ENCODE data around the gene CHMP2A. TPM values are rescaled to one million over a fixed set of nuclear protein-coding genes. Genes with fewer than 3 reads are reported as not detected.
"Not testable (repeated sequence)": the region's sequence is repeated elsewhere in the genome, so short reads cannot be mapped to it uniquely, and the experiment has no call there.

The CHMP2A gene
- total RNA-seq, 1 experiment from 2014 or later = 268 TPM

DNA sequence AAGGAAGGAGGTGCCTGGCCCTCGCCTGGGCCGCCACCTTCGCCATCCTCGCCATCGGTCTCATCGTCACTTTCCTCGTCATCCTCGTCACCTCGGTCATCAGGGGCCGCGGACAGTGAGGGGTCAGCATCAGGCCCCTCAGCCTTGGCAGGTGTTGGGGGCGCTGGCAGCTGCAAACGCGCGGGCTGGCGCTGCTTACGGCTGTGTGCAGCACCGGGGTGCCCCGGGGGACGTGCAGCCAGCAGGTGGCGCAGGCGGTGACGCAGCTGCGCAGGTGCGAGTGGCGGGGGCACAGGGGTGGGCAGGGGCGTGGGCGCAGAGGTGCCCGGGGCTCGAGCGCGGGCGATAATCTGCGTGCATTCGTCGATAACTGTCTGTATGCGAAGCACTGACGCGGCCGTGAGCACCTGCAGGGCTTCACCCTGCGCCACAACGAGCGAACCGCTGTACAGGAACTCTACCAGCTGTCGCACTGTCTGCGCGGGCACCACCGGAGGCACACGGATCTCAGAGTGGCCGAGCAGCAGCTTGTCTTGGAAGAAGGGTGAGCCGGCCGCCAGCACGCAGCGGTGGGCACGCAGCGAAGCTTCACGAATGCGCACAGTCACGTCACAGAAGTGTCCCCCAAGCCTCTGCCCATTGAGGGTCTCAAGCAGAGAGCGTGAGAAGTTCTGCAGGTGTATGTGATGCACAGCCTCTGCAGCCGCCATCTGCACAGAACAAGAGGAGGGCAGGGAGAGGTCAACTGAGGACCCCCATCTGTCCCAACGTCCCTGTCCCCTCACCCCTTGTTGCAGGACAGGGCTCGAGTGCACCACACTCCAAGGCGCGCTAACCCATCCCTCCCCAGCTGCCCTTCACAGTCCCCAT is 37.7 kb downstream of the CHMP2A start:
- no peak for DNase-seq (ENCODE audit: low read depth)
- in situ Hi-C loops (cut with HindIII; ENCODE audit: low pct_unique_long_range_greater_than_20kb, low sequenced_read_pairs) = no loop called here

- in situ Hi-C loops (cut with HindIII; ENCODE audit: low pct_unique_long_range_greater_than_20kb, low sequenced_read_pairs) = no loop called here
Measured at GRCh38 chr19:58516246-58516836, 38.6 kb downstream of the CHMP2A start.

GRCh38 chr19:58515259-58515658 is 39.6 kb downstream of the CHMP2A start:
- in situ Hi-C loops (cut with HindIII; ENCODE audit: low pct_unique_long_range_greater_than_20kb, low sequenced_read_pairs) = no loop called here
- DNase-seq (ENCODE audit: low read depth) = no peak

More at GRCh38 chr19:58516246-58516836, 38.6 kb downstream of the CHMP2A start:
- DNase-seq (ENCODE audit: low read depth) = no peak

DNA sequence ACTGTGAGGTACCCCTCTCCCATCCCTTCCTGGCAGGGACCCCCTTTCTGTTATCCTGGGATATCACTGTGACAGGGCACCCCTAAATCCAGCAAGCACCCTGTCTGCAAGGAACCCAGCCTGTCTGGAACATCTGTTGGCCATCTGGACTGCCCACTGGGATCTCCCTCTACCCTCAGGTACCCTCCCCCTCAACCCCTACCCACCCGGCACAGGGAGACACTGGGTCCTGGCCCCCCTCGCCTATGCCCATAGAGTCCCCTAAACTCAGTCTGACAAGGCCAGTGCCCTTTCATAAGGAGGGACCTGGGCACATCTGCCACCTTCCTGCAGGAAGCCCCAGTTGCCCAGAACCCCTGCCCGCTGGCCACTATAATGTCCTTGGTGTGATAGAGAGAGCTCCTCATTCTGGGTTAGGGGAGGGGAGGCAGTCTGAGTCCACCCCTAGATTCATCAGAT is 40.3 kb downstream of the CHMP2A start:
- in situ Hi-C loops (cut with HindIII; ENCODE audit: low pct_unique_long_range_greater_than_20kb, low sequenced_read_pairs) = no loop called here
- no peak for DNase-seq (ENCODE audit: low read depth)

DNA sequence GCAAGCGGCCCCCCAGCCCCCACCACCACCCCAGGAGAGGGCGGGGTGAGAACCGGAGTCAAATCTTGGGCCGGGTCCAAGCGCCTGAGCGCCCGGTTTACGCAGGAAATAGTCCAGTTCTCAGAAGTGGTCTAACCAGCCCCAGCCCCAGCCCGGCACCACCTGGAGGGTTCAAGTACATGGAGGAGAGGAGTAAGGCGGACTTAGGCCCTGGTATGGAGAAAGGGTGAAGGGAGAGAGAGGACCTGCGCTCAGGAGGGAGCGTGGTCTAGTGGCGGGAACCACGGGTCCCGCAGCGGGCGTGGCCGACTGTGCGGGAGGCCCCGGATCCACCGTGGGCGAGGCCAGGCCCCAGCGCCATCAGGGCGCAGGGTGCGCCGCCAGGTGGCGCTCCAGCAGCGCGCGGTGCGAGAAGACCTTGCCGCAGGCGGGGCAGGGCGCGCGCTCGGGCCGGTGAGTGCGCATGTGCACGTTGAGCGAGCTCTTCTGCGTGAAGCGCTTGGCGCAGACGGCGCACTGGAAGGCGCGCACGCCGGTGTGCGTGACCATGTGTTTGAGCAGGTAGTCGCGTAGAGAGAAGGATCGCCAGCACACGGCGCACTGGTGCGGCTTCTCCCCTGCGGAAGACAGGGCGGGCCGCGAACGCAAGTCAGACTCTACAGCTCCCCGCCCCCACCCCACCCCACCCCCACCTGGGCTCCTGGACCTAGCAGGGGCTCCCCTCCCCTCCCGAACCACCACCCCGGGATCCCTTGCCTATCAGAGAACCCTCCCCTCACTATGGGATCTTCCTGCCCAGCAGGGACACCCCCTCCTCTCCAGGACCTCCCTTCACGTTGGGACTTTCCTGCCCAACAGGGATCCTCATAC is 41.0 kb downstream of the CHMP2A start:
- DNase-seq (ENCODE audit: low read depth) = peak; percentile 79
- in situ Hi-C loops (cut with HindIII; ENCODE audit: low pct_unique_long_range_greater_than_20kb, low sequenced_read_pairs) = no loop called here

GRCh38 chr19:58513213-58513693 is 41.7 kb downstream of the CHMP2A start:
- DNase-seq (ENCODE audit: low read depth) = no peak
- in situ Hi-C loops (cut with HindIII; ENCODE audit: low pct_unique_long_range_greater_than_20kb, low sequenced_read_pairs) = no loop called here

GRCh38 chr19:58511353-58512208 is 43.3 kb downstream of the CHMP2A start, which contains the start of gene SLC27A5:
Gene SLC27A5, minus strand, starts transcription at chr19:58511992. Its CDS starts 37 bp downstream, at chr19:58511955.
- in situ Hi-C loops (cut with HindIII; ENCODE audit: low pct_unique_long_range_greater_than_20kb, low sequenced_read_pairs) = no loop called here
- no peak for DNase-seq (ENCODE audit: low read depth)

DNA sequence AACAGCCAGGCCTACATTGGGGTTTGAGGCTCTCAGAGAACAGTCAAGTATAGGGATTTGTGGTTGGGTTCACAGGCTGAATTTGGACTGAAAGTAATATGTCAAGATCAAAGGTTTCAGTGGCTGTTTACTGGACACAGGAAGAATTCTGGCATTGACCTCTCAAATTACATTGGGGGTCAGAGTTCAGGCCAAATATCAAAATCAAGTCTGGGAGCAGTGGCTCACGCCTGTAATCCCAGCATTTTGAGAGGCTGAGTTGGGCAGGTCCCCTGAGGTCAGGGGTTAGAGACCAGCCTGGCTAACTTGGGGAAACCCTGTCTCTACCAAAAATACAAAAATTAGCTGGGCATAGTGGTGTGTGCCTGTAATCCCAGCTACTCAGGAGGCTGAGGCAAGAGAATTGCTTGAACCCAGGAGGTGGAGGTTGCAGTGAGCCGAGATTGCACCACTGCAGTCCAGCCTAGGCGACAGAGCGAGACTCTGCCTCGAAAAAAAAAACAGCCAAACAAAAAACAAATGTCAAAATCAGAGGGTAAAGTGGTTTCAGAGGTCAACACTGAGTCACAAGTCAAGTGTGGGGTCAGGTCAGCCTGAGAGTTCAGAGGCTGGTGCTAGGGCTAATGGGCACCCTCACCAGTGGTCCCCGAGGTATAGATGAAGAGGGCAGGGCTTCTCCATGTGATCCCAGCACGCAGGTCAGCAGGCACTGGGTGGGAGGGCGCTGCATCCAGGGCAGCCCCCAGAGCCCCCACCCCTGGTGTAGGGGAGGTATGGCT is 44.6 kb downstream of the CHMP2A start:
- no peak for DNase-seq (ENCODE audit: low read depth)
- in situ Hi-C loops (cut with HindIII; ENCODE audit: low pct_unique_long_range_greater_than_20kb, low sequenced_read_pairs) = no loop called here

DNA sequence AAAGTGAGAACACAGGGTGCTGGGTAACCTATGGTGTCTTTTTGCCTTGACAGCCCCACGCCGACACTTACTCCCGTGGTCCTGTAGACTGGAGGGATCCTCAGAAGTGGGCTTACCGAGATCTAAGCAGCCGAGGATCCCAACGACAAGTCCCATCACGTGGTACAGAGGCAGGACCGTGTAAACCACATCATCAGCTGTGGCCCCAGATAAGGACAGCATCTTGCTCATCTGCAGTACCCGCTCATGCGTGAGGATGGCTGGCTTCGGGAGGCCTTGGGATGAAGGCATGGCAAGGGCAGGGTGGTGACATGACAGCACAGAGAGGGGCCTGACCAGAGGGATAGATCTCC is 45.2 kb downstream of the CHMP2A start:
- in situ Hi-C loops (cut with HindIII; ENCODE audit: low pct_unique_long_range_greater_than_20kb, low sequenced_read_pairs) = no loop called here
- DNase-seq (ENCODE audit: low read depth) = no peak

DNA sequence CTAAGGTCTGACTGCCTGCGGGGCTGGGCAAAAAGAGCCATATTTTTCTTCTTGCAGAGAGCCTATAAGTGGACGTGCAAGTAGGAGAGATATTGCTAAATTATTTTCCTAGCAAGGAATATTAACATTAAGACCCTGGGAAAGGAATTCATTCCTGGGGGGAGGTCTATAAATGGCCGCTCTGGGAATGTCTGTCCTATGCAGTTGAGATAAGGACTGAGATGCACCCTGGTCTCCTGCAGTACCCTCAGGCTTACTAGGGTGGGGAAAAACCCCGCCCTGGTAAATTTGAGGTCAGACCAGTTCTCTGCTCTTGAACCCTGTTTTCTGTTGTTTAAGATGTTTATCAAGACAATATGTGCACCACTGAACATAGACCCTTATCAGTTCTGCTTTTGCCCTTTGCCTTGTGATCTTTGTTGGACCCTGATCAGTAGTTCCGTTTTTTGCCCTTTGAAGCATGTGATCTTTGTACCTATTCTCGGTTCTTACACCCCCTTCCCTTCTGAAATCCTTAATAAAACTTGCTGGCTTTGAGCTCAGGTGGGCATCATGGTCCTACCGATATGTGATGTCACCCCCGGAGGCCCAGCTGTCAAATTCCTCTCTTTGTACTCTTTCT is 47.2 kb downstream of the CHMP2A start:
- in situ Hi-C loops (cut with HindIII; ENCODE audit: low pct_unique_long_range_greater_than_20kb, low sequenced_read_pairs); DNase-seq (ENCODE audit: low read depth): not testable (repeated sequence)

Other genes with a start within 250 kb of the CHMP2A start
- gene ERVK3-1, start 249.7 kb downstream of the CHMP2A start, total RNA-seq (2014; rRNA removed; shearing (Covaris generic); ENCODE audit: low replicate concordance) = 38.9 and 46.3 TPM in 2 replicates
- gene ZSCAN22, start 228.1 kb downstream of the CHMP2A start, total RNA-seq (2014; rRNA removed; shearing (Covaris generic); ENCODE audit: low replicate concordance) = 2.1 and 2.3 TPM in 2 replicates
- gene A1BG, start 201.6 kb downstream of the CHMP2A start, total RNA-seq (2014; rRNA removed; shearing (Covaris generic); ENCODE audit: low replicate concordance) = 1.1 and 1.9 TPM in 2 replicates
- 0.20 and 0.98 TPM in 2 replicates for gene ZNF497, start 192.4 kb downstream of the CHMP2A start, total RNA-seq (2014; rRNA removed; shearing (Covaris generic); ENCODE audit: low replicate concordance)
- gene ZNF837, start 174.1 kb downstream of the CHMP2A start, total RNA-seq (2014; rRNA removed; shearing (Covaris generic); ENCODE audit: low replicate concordance) = 3.3 and 8.2 TPM in 2 replicates
- 2,221 and 2,324 TPM in 2 replicates for gene RPS5, start 167.8 kb downstream of the CHMP2A start, total RNA-seq (2014; rRNA removed; shearing (Covaris generic); ENCODE audit: low replicate concordance)
- gene RNF225, start 159.4 kb downstream of the CHMP2A start, total RNA-seq (2014; rRNA removed; shearing (Covaris generic); ENCODE audit: low replicate concordance) = not detected in 2 replicates
- 15.2 and 24.6 TPM in 2 replicates for gene ZNF584, start 146.5 kb downstream of the CHMP2A start, total RNA-seq (2014; rRNA removed; shearing (Covaris generic); ENCODE audit: low replicate concordance)
- gene ZNF132, start 115.0 kb downstream of the CHMP2A start, total RNA-seq (2014; rRNA removed; shearing (Covaris generic); ENCODE audit: low replicate concordance) = 4.9 and 7.8 TPM in 2 replicates
- 6.2 and 8.3 TPM in 2 replicates for gene ZNF324B, start 103.5 kb downstream of the CHMP2A start, total RNA-seq (2014; rRNA removed; shearing (Covaris generic); ENCODE audit: low replicate concordance)
- 7.5 and 16.3 TPM in 2 replicates for gene ZNF324, start 88.0 kb downstream of the CHMP2A start, total RNA-seq (2014; rRNA removed; shearing (Covaris generic); ENCODE audit: low replicate concordance)
- 19.2 and 23.1 TPM in 2 replicates for gene ZNF446, start 78.8 kb downstream of the CHMP2A start, total RNA-seq (2014; rRNA removed; shearing (Covaris generic); ENCODE audit: low replicate concordance)
- 4.9 and 10.8 TPM in 2 replicates for gene SLC27A5, start 43.1 kb downstream of the CHMP2A start, total RNA-seq (2014; rRNA removed; shearing (Covaris generic); ENCODE audit: low replicate concordance)
- 8.9 and 13.5 TPM in 2 replicates for gene ZBTB45, start 35.3 kb downstream of the CHMP2A start, total RNA-seq (2014; rRNA removed; shearing (Covaris generic); ENCODE audit: low replicate concordance)
- 542 and 662 TPM in 2 replicates for gene TRIM28, start 11.0 kb downstream of the CHMP2A start, total RNA-seq (2014; rRNA removed; shearing (Covaris generic); ENCODE audit: low replicate concordance)
- gene UBE2M, start 3.5 kb upstream of the CHMP2A start, total RNA-seq (2014; rRNA removed; shearing (Covaris generic); ENCODE audit: low replicate concordance) = 194 and 247 TPM in 2 replicates
- gene MZF1, start 18.2 kb upstream of the CHMP2A start, total RNA-seq (2014; rRNA removed; shearing (Covaris generic); ENCODE audit: low replicate concordance) = 2.7 and 8.6 TPM in 2 replicates

Measured in Caki2 (cell line).